ENCODE measurements around the gene GPA33.

DNA sequence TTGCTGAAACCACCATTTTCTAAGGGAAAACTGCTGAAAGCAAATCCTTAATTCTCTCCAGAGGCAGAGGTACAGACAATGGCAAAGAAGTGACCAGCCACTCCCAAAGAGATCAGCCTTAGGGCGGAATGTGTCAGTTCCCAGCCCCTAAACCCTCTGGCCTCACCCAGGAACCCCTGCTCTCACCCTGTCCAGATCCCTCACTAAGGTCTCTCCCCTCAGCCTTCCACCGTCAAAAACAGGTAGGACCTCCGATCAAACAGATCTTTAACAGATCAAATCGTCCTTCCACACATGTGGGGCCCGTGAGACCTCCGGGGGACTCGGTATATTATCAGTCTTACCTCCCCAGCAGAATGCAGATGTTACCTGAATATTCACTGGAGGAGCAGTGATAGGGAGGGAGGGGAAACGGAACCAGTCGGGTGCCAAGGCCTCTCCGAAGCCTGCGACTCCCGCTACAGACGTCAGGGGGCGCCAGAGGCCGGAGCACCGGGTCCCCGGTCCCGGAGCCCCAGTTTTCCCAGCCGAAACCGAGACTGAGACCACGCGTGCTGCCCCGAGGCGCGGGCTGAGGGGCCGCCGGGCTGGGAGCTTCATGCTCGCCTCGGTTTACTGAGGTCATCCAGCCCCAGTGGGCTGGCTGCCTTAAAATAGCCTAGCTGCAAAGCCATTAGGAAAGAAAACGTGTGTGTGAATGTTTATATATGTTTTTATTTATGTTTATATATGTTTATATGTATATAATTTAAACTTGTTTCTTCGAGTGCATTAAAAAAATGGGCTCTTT is 23.6 kb downstream of the GPA33 start:
- TF ChIP-seq POLR2AphosphoS5 (IDR thresholded peaks at IDR 0.05; ENCODE audit: low read depth, low read length) (no peak), TAF1 (IDR thresholded peaks at IDR 0.05; ENCODE audit: borderline replicate concordance, insufficient read depth, low read length) (no peak), SIN3A (IDR thresholded peaks at IDR 0.05; ENCODE audit: borderline replicate concordance, insufficient read depth, low read length) (no peak)
